ENCODE results near the gene FLVCR1. TPM values are rescaled to one million over a fixed set of nuclear protein-coding genes. Genes with fewer than 3 reads are reported as not detected.

The FLVCR1 gene
- total and polyA plus RNA-seq, 4 donors: 0.85 to 14.6 (median 2.4) TPM

- DNase-seq (ENCODE audit: low spot score): no peak
- 100% methylated on average over 1 of the region's 1 CpG for WGBS
- H3K4me1 ChIP-seq (ENCODE audit: control insufficient read depth in 4 of 4, insufficient read depth in 4 of 4, low read length in 3 of 4): no peaks in the 10 kb centered on the region
- H3K9ac ChIP-seq (ENCODE audit: low read depth in 1 of 2, low read length in 2 of 2): no peak overlapping the region
- no peaks in the 10 kb centered on the region for H3K9me3 ChIP-seq (ENCODE audit: control insufficient read depth in 4 of 4, low read length in 3 of 4)
- peaks cover 4 to 35% (median 19%) of the 10 kb centered on the region in 4 donors for H3K36me3 ChIP-seq (ENCODE audit: control insufficient read depth in 4 of 4, insufficient read depth in 3 of 4, low read depth in 1 of 4, low read length in 3 of 4)
- no peak overlapping the region for H3K27ac ChIP-seq (ENCODE audit: low read depth in 1 of 2, low read length in 2 of 2)
- TF ChIP-seq HNF4A (conservative IDR thresholded peaks at IDR 0.05) (no peak), ATF3 (IDR thresholded peaks at IDR 0.05) (no peak), RAD21 (IDR thresholded peaks at IDR 0.05) (no peak), YY1 (IDR thresholded peaks at IDR 0.05) (no peak), FOXA2 (IDR thresholded peaks at IDR 0.05) (no peak), FOXA1 (IDR thresholded peaks at IDR 0.05) (no peak), RXRA (IDR thresholded peaks at IDR 0.05) (no peak), HNF4G (IDR thresholded peaks at IDR 0.05) (no peak), ZBTB33 (IDR thresholded peaks at IDR 0.05) (no peak)
- H3K27me3 ChIP-seq (ENCODE audit: control insufficient read depth in 4 of 4, insufficient read depth in 4 of 4, low read length in 3 of 4): no peaks in the 10 kb centered on the region
- no peak overlapping the region for H3K4me3 ChIP-seq (ENCODE audit: low read depth in 1 of 3, low read length in 3 of 3)
Measured at GRCh38 chr1:212892108-212892507, 34.0 kb downstream of the FLVCR1 start.

GRCh38 chr1:212899845-212900244, 41.8 kb downstream of the FLVCR1 start:
- WGBS: 100% methylated on average over 1 of the region's 1 CpG
- DNase-seq (ENCODE audit: low spot score): no peak

GRCh38 chr1:212901290-212901689, 43.2 kb downstream of the FLVCR1 start:
- Histone ChIP-seq H3K4me3 (ENCODE audit: low read depth in 1 of 3, low read length in 3 of 3) (no peak overlapping the region), H3K27me3 (ENCODE audit: control insufficient read depth in 4 of 4, insufficient read depth in 4 of 4, low read length in 3 of 4) (no peaks in the 10 kb centered on the region), H3K36me3 (ENCODE audit: control insufficient read depth in 4 of 4, insufficient read depth in 3 of 4, low read depth in 1 of 4, low read length in 3 of 4) (peaks cover 1 to 11% (median 9%) of the 10 kb centered on the region in 4 donors), H3K9me3 (ENCODE audit: control insufficient read depth in 4 of 4, low read length in 3 of 4) (peaks cover 0 to 20% (median 7%) of the 10 kb centered on the region in 4 donors), H3K9ac (ENCODE audit: low read depth in 1 of 2, low read length in 2 of 2) (no peak overlapping the region), H3K4me1 (ENCODE audit: control insufficient read depth in 4 of 4, insufficient read depth in 4 of 4, low read length in 3 of 4) (no peaks in the 10 kb centered on the region), H3K27ac (ENCODE audit: low read depth in 1 of 2, low read length in 2 of 2) (no peak overlapping the region)
- WGBS: 78% methylated on average over 2 of the region's 2 CpGs
- TF ChIP-seq NR2F2 (IDR thresholded peaks at IDR 0.05): no peak
- no peak for TF ChIP-seq ATF3 (IDR thresholded peaks at IDR 0.05)
- no peak for TF ChIP-seq ZBTB33 (IDR thresholded peaks at IDR 0.05)
- no peak for TF ChIP-seq SP1 (IDR thresholded peaks at IDR 0.05)
- DNase-seq (ENCODE audit: low spot score): no peak

More at GRCh38 chr1:212899845-212900244, 41.8 kb downstream of the FLVCR1 start:
- H3K27ac ChIP-seq (ENCODE audit: low read depth in 1 of 2, low read length in 2 of 2): no peak overlapping the region
- TF ChIP-seq HNF4G (IDR thresholded peaks at IDR 0.05): no peak
- no peak for TF ChIP-seq FOXA2 (IDR thresholded peaks at IDR 0.05)
- TF ChIP-seq CTCF (IDR thresholded peaks at IDR 0.05; ENCODE audit: low read depth, low read length, missing input control): no peak
- TF ChIP-seq HNF4A (conservative IDR thresholded peaks at IDR 0.05): no peak
- no peak for TF ChIP-seq JUND (IDR thresholded peaks at IDR 0.05)
- TF ChIP-seq TAF1 (conservative IDR thresholded peaks at IDR 0.05): no peak
- no peak for TF ChIP-seq NR2F2 (IDR thresholded peaks at IDR 0.05)
- no peak for TF ChIP-seq YY1 (IDR thresholded peaks at IDR 0.05)
- H3K9me3 ChIP-seq (ENCODE audit: control insufficient read depth in 4 of 4, low read length in 3 of 4): peaks cover 0 to 20% (median 7%) of the 10 kb centered on the region in 4 donors
- H3K27me3 ChIP-seq (ENCODE audit: control insufficient read depth in 4 of 4, insufficient read depth in 4 of 4, low read length in 3 of 4): no peaks in the 10 kb centered on the region
- H3K4me1 ChIP-seq (ENCODE audit: control insufficient read depth in 4 of 4, insufficient read depth in 4 of 4, low read length in 3 of 4): no peaks in the 10 kb centered on the region
- H3K9ac ChIP-seq (ENCODE audit: low read depth in 1 of 2, low read length in 2 of 2): no peak overlapping the region
- H3K36me3 ChIP-seq (ENCODE audit: control insufficient read depth in 4 of 4, insufficient read depth in 3 of 4, low read depth in 1 of 4, low read length in 3 of 4): peaks cover 1 to 18% (median 16%) of the 10 kb centered on the region in 4 donors
- no peak overlapping the region for H3K4me3 ChIP-seq (ENCODE audit: low read depth in 1 of 3, low read length in 3 of 3)

Measured in liver (tissue), 9 donors.